A549 (cell line): Measurements from ENCODE around the gene SLC17A3. TPM values are rescaled to one million over a fixed set of nuclear protein-coding genes. Genes with fewer than 3 reads are reported as not detected.

Experiments
- ATAC-seq, 2 experiments: fragments of 200-7000 bp in 1 of 2; fragments of >200 bp in 1 of 2; cut with Nextera tagmentation in 1 of 2; cut with Tn5 transposase in 1 of 2; 3 replicates each; pipeline versions ENCODE4 v1.8.0 to v1.9.1; 2018 to 2020; ENCODE audit warnings: mild to moderate bottlenecking in 1 of 2, moderate library complexity in 1 of 2
- CTCF ChIA-PET: fragments of 300-600 bp; sonication (Branson Sonifier 250); formaldehyde crosslinking; extraction: SDS; loops from one replicate; lab custom pipeline; 2021; ENCODE audit warnings: antibody characterized with exemption, inconsistent platforms; lab: Yijun Ruan, JAX
- POLR2A ChIA-PET: fragments of 350-600 bp; formaldehyde crosslinking; extraction: SDS; loops from one replicate; lab custom pipeline; 2021; ENCODE audit warnings: antibody characterized with exemption, inconsistent platforms; lab: Yijun Ruan, JAX
- DNase-seq, 2 experiments: peaks; one replicate each; pipeline versions ENCODE4 v3.0.0 to v3.0.0-alpha.2; 2011 to 2016; ENCODE audit warnings: low read depth in 1 of 2, low spot score in 1 of 2
- FAIRE-seq: peaks from 2 replicates; lab custom pipeline; 2011; peaks lifted over from hg19 to GRCh38; lab: Jason Lieb, UNC
- H3K27ac ChIP-seq, 2 experiments: fragments of >200 bp; sonication (Bioruptor Twin); formaldehyde crosslinking; 3 replicates each; pipeline ENCODE4 v1.5.1; 2016 to 2017
- H3K4me1 ChIP-seq: fragments of >200 bp; sonication (Bioruptor Twin); formaldehyde crosslinking; 3 replicates; pipeline ENCODE4 v1.6.1; 2016
- H3K4me2 ChIP-seq: fragments of >200 bp; sonication (Bioruptor Twin); formaldehyde crosslinking; 3 replicates; pipeline ENCODE4 v1.6.1; 2016
- H3K4me3 ChIP-seq: fragments of >200 bp; sonication (Bioruptor Twin); formaldehyde crosslinking; 3 replicates; pipeline ENCODE4 v1.5.1; 2016
- H3K9me3 ChIP-seq: fragments of >200 bp; sonication (Bioruptor Twin); formaldehyde crosslinking; 3 replicates; pipeline ENCODE4 v1.6.1; 2016
- BHLHE40 ChIP-seq: IDR thresholded peaks from 2 replicates; pipeline ENCODE4 v1.6.1; 2012; ENCODE audit warnings: low read depth, low read length, inconsistent platforms
- CBX2 ChIP-seq: fragments of 200-600 bp; sonication (generic); IDR thresholded peaks from 2 replicates; pipeline ENCODE4 v1.6.1; 2016; ENCODE audit warnings: low read depth, mild to moderate bottlenecking, borderline replicate concordance
- CEBPB ChIP-seq, 2 experiments: fragments of >200 bp in 1 of 2; sonication (Bioruptor Twin) in 1 of 2; formaldehyde crosslinking in 1 of 2; IDR thresholded peaks; 2 replicates each; pipeline ENCODE4 v1.6.1; 2012 to 2016
- CHD4 ChIP-seq: fragments of 200-600 bp; sonication (generic); IDR thresholded peaks from 2 replicates; pipeline ENCODE4 v1.6.1; 2016; ENCODE audit warnings: antibody characterized with exemption, mild to moderate bottlenecking, borderline replicate concordance
- CTCF ChIP-seq: fragments of >200 bp; sonication (Bioruptor Twin); formaldehyde crosslinking; IDR thresholded peaks from 3 replicates; pipeline ENCODE4 v1.5.1; 2016
- ELK1 ChIP-seq: fragments of 150-350 bp; IDR thresholded peaks from 2 replicates; pipeline ENCODE4 v1.6.1; 2014; ENCODE audit warnings: low read depth, mild to moderate bottlenecking, low read length
- FOSB ChIP-seq: fragments of 250-450 bp; sonication (Bioruptor Pico); IDR thresholded peaks from 2 replicates; pipeline ENCODE4 v1.5.0; 2020; ENCODE audit warnings: mild to moderate bottlenecking, moderate library complexity
- FOXS1 ChIP-seq: fragments of 250-450 bp; sonication (Bioruptor Pico); IDR thresholded peaks from 2 replicates; pipeline ENCODE4 v1.5.0; 2020; ENCODE audit warnings: mild to moderate bottlenecking, moderate library complexity
- HES2 ChIP-seq: fragments of >200 bp; sonication (Bioruptor Twin); formaldehyde crosslinking; IDR thresholded peaks from 2 replicates; pipeline ENCODE4 v1.6.1; 2016
- HOXA7 ChIP-seq: fragments of 250-450 bp; sonication (Bioruptor Pico); IDR thresholded peaks from 2 replicates; pipeline ENCODE4 v1.5.0; 2020; ENCODE audit warnings: mild to moderate bottlenecking, moderate library complexity
- HOXB5 ChIP-seq: fragments of 250-450 bp; sonication (Bioruptor Pico); IDR thresholded peaks from 2 replicates; pipeline ENCODE4 v1.5.0; 2020; ENCODE audit warnings: mild to moderate bottlenecking, moderate library complexity
- JUN ChIP-seq, 2 experiments: fragments of >200 bp; sonication (Bioruptor Twin); formaldehyde crosslinking; IDR thresholded peaks; 2 replicates in 1 of 2; 3 replicates in 1 of 2; pipeline ENCODE4 v1.6.1; 2016 to 2017
- JUNB ChIP-seq: fragments of >200 bp; sonication (Bioruptor Twin); formaldehyde crosslinking; IDR thresholded peaks from 2 replicates; pipeline ENCODE4 v1.6.1; 2016
- KDM1A ChIP-seq: fragments of 200-600 bp; sonication (generic); IDR thresholded peaks from 2 replicates; pipeline ENCODE4 v1.6.1; 2016; ENCODE audit warnings: low read depth, mild to moderate bottlenecking
- MAFK ChIP-seq: fragments of 450-650 bp; IDR thresholded peaks from 2 replicates; pipeline ENCODE4 v1.6.1; 2014; ENCODE audit not compliant: partially characterized antibody
- MAX ChIP-seq: IDR thresholded peaks from 2 replicates; pipeline ENCODE4 v1.6.1; 2012
- MAZ ChIP-seq: fragments of 150-350 bp; IDR thresholded peaks from 2 replicates; pipeline ENCODE4 v1.6.1; 2014; ENCODE audit warnings: antibody characterized with exemption, low read depth, low read length, borderline replicate concordance
- NR3C1 ChIP-seq: fragments of >200 bp; sonication (Bioruptor Twin); formaldehyde crosslinking; IDR thresholded peaks from 3 replicates; pipeline ENCODE4 v1.6.1; 2017
- PHF8 ChIP-seq: fragments of 200-600 bp; sonication (generic); IDR thresholded peaks from 2 replicates; pipeline ENCODE4 v1.6.1; 2016; ENCODE audit warnings: low read depth, mild to moderate bottlenecking, antibody characterized with exemption, moderate library complexity, borderline replicate concordance
- TP53 ChIP-seq: fragments of 250-450 bp; sonication (Bioruptor Pico); IDR thresholded peaks from 2 replicates; pipeline ENCODE4 v1.5.0; 2021; ENCODE audit warnings: mild to moderate bottlenecking, moderate library complexity
- USF2 ChIP-seq: fragments of 450-650 bp; IDR thresholded peaks from 2 replicates; pipeline ENCODE4 v1.6.1; 2014; ENCODE audit warnings: antibody characterized with exemption
- ZC3H11A ChIP-seq: fragments of 450-650 bp; IDR thresholded peaks from 2 replicates; pipeline ENCODE4 v1.6.1; 2014; ENCODE audit warnings: antibody characterized with exemption, mild to moderate bottlenecking
- ZFP36 ChIP-seq: fragments of 450-650 bp; IDR thresholded peaks from 2 replicates; pipeline ENCODE4 v1.6.1; 2014; ENCODE audit warnings: borderline replicate concordance; ENCODE audit not compliant: partially characterized antibody
- ZNF302 ChIP-seq: fragments of 250-450 bp; sonication (Bioruptor Pico); IDR thresholded peaks from 2 replicates; pipeline ENCODE4 v1.9.0; 2021; ENCODE audit warnings: inconsistent platforms, mild to moderate bottlenecking, moderate library complexity
- ZSCAN20 ChIP-seq: fragments of 250-450 bp; sonication (Bioruptor Pico); IDR thresholded peaks from 2 replicates; pipeline ENCODE4 v1.8.0; 2022; ENCODE audit warnings: mild to moderate bottlenecking, moderate library complexity
- WGBS: methylation state at CpG from one replicate; pipeline ENCODE4 v1.1.6; 2017; ENCODE audit errors: missing lambda C conversion rate; 5-methylcytosine and 5-hydroxymethylcytosine counted together
- polyA plus RNA-seq, 4 experiments: library from polyadenylated mRNA; depleted of rRNA in 3 of 4; stranded (reverse); fragments of >200 nt; fragmentation: RNase III in 1 of 4; extraction: RNeasy Plus Mini Kit Qiagen cat#74134 plus additional on column Dnase treatment in 1 of 4; gene quantifications; 2 replicates in 3 of 4; 3 replicates in 1 of 4; pipeline ENCODE4 v1.2.3, GENCODE V29; 2011 to 2017

SLC17A3 gene
- polyA plus RNA-seq, 2 of the 4 experiments (the other 2 are of a cell fraction), result 5.3 to 7.5 TPM

- TF ChIP-seq FOXS1 (CRISPR knock-in tag), result no peak
- no peak for TF ChIP-seq BHLHE40
- TF ChIP-seq MAZ, result no peak
- no peak for TF ChIP-seq FOSB (CRISPR knock-in tag)
- TF ChIP-seq HOXB5, result no peak
- no peak for TF ChIP-seq ZFP36
- no peak for TF ChIP-seq ELK1
- no peak for TF ChIP-seq ZNF302 (CRISPR knock-in tag)
- no peak for TF ChIP-seq JUNB
- no peak for TF ChIP-seq HES2
- TF ChIP-seq CHD4, result no peak
- TF ChIP-seq KDM1A, result no peak
- no peak for TF ChIP-seq ZC3H11A
- TF ChIP-seq CBX2, result no peak
- no peak for TF ChIP-seq HOXA7 (CRISPR knock-in tag)
- no peak for TF ChIP-seq JUN (IDR thresholded peaks at IDR 0.05)
- no peak for TF ChIP-seq MAFK
- TF ChIP-seq NR3C1, result no peak
- no peak for TF ChIP-seq ZSCAN20 (CRISPR knock-in tag)
- no peak for TF ChIP-seq CTCF
- ChIA-PET POLR2A (no interaction called here), CTCF (no interaction called here)
- no peak overlapping the region for H3K4me2 ChIP-seq
- H3K4me3 ChIP-seq, result no peak overlapping the region
- H3K27ac ChIP-seq, result no peak overlapping the region
- DNase-seq (no peak), FAIRE-seq (no peak), ATAC-seq (no peak)
- no peaks in the 10 kb centered on the region for H3K9me3 ChIP-seq
- WGBS, result 73% methylated on average over 3 of the region's 3 CpGs
- no peaks in the 10 kb centered on the region for H3K4me1 ChIP-seq
Observed at GRCh38 chr6:25866011-25866410, 8.0 kb downstream of the SLC17A3 start.

- WGBS, result 36% methylated on average over 2 of the region's 2 CpGs
- ChIA-PET POLR2A (no interaction called here), CTCF (interaction anchor here (1.0 kb wide), 1 partner anchor 10 kb away, joined by 4 read pairs; the partner anchor contains the start of gene SLC17A3)
- Histone ChIP-seq H3K4me1 (no peaks in the 10 kb centered on the region), H3K9me3 (no peaks in the 10 kb centered on the region), H3K4me2 (no peak overlapping the region), H3K27ac (no peak overlapping the region), H3K4me3 (no peak overlapping the region)
- ATAC-seq (no peak), DNase-seq (no peak), FAIRE-seq (no peak)
- TF ChIP-seq CBX2 (no peak), HOXA7 (CRISPR knock-in tag) (no peak), TP53 (CRISPR knock-in tag) (no peak), USF2 (no peak), CEBPB (IDR thresholded peaks at IDR 0.05) (no peak), MAX (no peak), PHF8 (no peak), ZC3H11A (no peak)
Observed at GRCh38 chr6:25863360-25863759, 10.7 kb downstream of the SLC17A3 start.
